ENCODE data around the gene KCND3.

KCND3 gene

DNA sequence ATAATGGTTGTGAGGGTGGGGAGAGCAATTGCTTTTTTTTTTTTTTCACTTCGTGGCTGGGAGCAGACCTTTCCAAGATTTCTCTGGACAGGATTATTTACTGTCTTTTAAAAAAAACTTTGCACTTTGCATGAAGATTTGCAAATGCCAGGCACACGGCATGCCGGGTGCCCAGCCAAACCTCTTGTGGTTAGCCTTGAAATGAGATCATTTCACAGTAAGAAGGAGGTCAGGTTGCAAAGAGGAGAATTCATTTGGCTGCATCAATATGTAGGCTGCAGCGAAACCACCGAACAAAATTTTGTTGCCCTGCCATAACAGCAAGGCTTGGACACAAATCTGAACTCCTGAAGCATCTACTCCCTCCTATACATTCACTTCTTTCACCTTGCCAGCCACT lies 36.5 kb upstream of the KCND3 start (continued):
- TF ChIP-seq PRDM10 (tag by site-specific recombination; IDR thresholded peaks at IDR 0.05) (no peak), ZNF132 (tag by site-specific recombination; IDR thresholded peaks at IDR 0.05; ENCODE audit: borderline replicate concordance) (no peak)
- TF ChIP-seq, protein P1, sequence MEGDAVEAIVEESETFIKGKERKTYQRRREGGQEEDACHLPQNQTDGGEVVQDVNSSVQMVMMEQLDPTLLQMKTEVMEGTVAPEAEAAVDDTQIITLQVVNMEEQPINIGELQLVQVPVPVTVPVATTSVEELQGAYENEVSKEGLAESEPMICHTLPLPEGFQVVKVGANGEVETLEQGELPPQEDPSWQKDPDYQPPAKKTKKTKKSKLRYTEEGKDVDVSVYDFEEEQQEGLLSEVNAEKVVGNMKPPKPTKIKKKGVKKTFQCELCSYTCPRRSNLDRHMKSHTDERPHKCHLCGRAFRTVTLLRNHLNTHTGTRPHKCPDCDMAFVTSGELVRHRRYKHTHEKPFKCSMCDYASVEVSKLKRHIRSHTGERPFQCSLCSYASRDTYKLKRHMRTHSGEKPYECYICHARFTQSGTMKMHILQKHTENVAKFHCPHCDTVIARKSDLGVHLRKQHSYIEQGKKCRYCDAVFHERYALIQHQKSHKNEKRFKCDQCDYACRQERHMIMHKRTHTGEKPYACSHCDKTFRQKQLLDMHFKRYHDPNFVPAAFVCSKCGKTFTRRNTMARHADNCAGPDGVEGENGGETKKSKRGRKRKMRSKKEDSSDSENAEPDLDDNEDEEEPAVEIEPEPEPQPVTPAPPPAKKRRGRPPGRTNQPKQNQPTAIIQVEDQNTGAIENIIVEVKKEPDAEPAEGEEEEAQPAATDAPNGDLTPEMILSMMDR (tag by site-specific recombination; IDR thresholded peaks at IDR 0.05), result no peak

GRCh38 chr1:112021263-112021662 lies 31.8 kb upstream of the KCND3 start:
- Histone ChIP-seq H3K4me1 (ENCODE audit: control insufficient read depth, insufficient read depth, low read length) (no peaks in the 10 kb centered on the region), H3K4me3 (ENCODE audit: low read depth, low read length) (no peak overlapping the region), H3K27ac (ENCODE audit: extremely low read depth, low read depth, low read length) (no peak overlapping the region), H3K36me3 (ENCODE audit: control insufficient read depth in 2 of 2, insufficient read depth in 1 of 2, low read length in 2 of 2) (no peaks in the 10 kb centered on the region), H3K9me3 (ENCODE audit: control insufficient read depth, insufficient read depth, low read depth, low read length) (no peaks in the 10 kb centered on the region)
- POLR2A ChIA-PET, result no interaction called here
- TF ChIP-seq ZNF560 (tag by site-specific recombination; IDR thresholded peaks at IDR 0.05; ENCODE audit: borderline replicate concordance) (no peak), ZNF776 (tag by site-specific recombination; IDR thresholded peaks at IDR 0.05; ENCODE audit: borderline replicate concordance) (no peak), ZNF670 (tag by site-specific recombination; IDR thresholded peaks at IDR 0.05; ENCODE audit: low read depth) (no peak)
- TF ChIP-seq, protein P1 (tag by site-specific recombination; IDR thresholded peaks at IDR 0.05), result no peak
- CTCF ChIA-PET, result no interaction called here

DNA sequence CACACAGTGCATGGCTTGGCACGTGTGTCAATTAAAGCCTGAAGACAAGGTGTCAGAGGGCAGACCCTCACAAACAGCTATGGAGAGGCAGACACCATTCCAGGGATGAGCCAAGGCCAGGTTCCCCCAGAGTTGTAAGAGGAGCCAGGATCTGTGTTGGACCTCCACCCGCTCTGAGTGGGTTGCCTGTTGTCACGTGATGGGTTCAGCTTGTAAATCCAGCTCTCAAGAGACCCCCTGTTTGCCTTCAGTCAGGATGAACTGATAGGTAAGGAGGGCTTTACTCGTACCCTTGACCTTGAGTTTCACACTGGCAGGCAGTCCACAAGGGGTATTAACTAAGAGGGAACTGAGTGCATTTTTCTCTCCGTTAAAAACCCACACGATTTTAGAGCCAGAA lies 27.7 kb upstream of the KCND3 start:
- Histone ChIP-seq H3K9me3 (ENCODE audit: control insufficient read depth, insufficient read depth, low read depth, low read length) (no peaks in the 10 kb centered on the region), H3K4me3 (ENCODE audit: low read depth, low read length) (no peak overlapping the region), H3K27ac (ENCODE audit: extremely low read depth, low read depth, low read length) (no peak overlapping the region), H3K36me3 (ENCODE audit: control insufficient read depth in 2 of 2, insufficient read depth in 1 of 2, low read length in 2 of 2) (no peaks in the 10 kb centered on the region), H3K4me1 (ENCODE audit: control insufficient read depth, insufficient read depth, low read length) (no peaks in the 10 kb centered on the region)
- ChIA-PET POLR2A (no interaction called here), CTCF (interaction anchor here (0.7 kb wide), 1 partner anchor 63 kb away, joined by 3 read pairs; no protein-coding TSS in a partner anchor)
- no peak for TF ChIP-seq ZBTB20 (tag by site-specific recombination; IDR thresholded peaks at IDR 0.05)
- TF ChIP-seq MEIS1 (CRISPR knock-in tag; IDR thresholded peaks at IDR 0.05; ENCODE audit: borderline replicate concordance), result no peak
- TF ChIP-seq, protein P2, sequence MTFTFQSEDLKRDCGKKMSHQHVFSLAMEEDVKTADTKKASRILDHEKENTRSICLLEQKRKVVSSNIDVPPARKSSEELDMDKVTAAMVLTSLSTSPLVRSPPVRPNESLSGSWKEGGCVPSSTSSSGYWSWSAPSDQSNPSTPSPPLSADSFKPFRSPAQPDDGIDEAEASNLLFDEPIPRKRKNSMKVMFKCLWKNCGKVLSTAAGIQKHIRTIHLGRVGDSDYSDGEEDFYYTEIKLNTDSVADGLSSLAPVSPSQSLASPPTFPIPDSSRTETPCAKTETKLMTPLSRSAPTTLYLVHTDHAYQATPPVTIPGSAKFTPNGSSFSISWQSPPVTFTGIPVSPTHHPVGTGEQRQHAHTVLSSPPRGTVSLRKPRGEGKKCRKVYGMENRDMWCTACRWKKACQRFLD (tag by site-specific recombination; IDR thresholded peaks at IDR 0.05), result no peak
- TF ChIP-seq ZNF514 (tag by site-specific recombination; IDR thresholded peaks at IDR 0.05), result no peak
- no peak for TF ChIP-seq ZNF112 (tag by site-specific recombination; IDR thresholded peaks at IDR 0.05)
- TF ChIP-seq, protein P3, sequence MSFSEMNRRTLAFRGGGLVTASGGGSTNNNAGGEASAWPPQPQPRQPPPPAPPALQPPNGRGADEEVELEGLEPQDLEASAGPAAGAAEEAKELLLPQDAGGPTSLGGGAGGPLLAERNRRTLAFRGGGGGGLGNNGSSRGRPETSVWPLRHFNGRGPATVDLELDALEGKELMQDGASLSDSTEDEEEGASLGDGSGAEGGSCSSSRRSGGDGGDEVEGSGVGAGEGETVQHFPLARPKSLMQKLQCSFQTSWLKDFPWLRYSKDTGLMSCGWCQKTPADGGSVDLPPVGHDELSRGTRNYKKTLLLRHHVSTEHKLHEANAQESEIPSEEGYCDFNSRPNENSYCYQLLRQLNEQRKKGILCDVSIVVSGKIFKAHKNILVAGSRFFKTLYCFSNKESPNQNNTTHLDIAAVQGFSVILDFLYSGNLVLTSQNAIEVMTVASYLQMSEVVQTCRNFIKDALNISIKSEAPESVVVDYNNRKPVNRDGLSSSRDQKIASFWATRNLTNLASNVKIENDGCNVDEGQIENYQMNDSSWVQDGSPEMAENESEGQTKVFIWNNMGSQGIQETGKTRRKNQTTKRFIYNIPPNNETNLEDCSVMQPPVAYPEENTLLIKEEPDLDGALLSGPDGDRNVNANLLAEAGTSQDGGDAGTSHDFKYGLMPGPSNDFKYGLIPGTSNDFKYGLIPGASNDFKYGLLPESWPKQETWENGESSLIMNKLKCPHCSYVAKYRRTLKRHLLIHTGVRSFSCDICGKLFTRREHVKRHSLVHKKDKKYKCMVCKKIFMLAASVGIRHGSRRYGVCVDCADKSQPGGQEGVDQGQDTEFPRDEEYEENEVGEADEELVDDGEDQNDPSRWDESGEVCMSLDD (tag by site-specific recombination; IDR thresholded peaks at IDR 0.05), result no peak
- no peak for TF ChIP-seq ZNF473 (tag by site-specific recombination; IDR thresholded peaks at IDR 0.05)
- TF ChIP-seq SP7 (tag by site-specific recombination; IDR thresholded peaks at IDR 0.05), result no peak
- no peak for TF ChIP-seq ZNF114 (tag by site-specific recombination; IDR thresholded peaks at IDR 0.05)
